ENCODE results near the gene TRMT2B.
"Not testable (repeated sequence)": the region's sequence is repeated elsewhere in the genome, so short reads cannot be mapped to it uniquely, and the experiment has no call there.

The TRMT2B gene

DNA sequence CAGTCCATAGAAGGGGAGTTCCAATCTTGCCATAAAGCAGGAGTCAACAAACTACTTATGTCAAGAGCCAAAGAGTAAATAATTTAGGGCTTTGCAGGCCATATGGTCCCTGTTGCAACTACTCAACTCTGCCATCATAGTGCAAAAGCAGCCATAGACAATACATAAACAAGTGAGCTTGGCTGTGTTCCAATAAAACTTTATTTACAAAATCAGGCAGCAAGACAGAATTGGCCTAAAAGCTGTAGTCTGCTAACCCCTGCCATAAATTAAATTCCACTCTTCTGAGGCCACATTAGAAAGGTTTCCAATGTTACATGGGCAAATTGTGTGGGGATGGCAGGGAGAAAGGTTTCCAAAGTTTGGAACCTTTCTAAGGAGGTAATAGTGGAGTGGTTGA is 14.7 kb downstream of the TRMT2B start:
- no peak overlapping the region for H3K4me3 ChIP-seq (ENCODE audit: low read depth, low read length)
- DNase-seq (ENCODE audit: low read depth) = no peak
- TF ChIP-seq, protein P1, sequence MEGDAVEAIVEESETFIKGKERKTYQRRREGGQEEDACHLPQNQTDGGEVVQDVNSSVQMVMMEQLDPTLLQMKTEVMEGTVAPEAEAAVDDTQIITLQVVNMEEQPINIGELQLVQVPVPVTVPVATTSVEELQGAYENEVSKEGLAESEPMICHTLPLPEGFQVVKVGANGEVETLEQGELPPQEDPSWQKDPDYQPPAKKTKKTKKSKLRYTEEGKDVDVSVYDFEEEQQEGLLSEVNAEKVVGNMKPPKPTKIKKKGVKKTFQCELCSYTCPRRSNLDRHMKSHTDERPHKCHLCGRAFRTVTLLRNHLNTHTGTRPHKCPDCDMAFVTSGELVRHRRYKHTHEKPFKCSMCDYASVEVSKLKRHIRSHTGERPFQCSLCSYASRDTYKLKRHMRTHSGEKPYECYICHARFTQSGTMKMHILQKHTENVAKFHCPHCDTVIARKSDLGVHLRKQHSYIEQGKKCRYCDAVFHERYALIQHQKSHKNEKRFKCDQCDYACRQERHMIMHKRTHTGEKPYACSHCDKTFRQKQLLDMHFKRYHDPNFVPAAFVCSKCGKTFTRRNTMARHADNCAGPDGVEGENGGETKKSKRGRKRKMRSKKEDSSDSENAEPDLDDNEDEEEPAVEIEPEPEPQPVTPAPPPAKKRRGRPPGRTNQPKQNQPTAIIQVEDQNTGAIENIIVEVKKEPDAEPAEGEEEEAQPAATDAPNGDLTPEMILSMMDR (IDR thresholded peaks at IDR 0.05; ENCODE audit: control insufficient read depth, extremely low read depth, insufficient read depth) = no peak

DNA sequence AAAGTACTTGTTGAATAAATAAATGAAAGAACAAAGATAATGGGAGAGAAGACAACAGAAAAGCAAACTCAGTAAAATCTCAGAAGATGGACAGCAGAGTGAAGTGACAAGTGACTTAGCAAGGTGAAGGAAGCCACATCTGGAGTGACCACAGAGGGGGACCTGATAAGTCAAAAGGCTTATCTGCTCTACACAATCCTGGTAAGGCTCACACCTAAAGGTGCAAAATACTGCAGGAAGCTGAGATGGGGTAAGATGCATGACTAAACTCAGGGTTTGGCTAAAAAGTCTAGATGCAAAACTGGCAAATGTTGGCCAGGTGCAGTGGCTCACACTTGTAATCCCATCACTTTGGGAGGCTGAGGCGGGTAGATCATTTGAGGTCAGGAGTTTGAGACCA is 22.2 kb downstream of the TRMT2B start:
- H3K4me3 ChIP-seq (ENCODE audit: low read depth, low read length) = no peak overlapping the region
- TF ChIP-seq, protein P1 (IDR thresholded peaks at IDR 0.05; ENCODE audit: control insufficient read depth, extremely low read depth, insufficient read depth) = no peak
- no peak for DNase-seq (ENCODE audit: low read depth)

DNA sequence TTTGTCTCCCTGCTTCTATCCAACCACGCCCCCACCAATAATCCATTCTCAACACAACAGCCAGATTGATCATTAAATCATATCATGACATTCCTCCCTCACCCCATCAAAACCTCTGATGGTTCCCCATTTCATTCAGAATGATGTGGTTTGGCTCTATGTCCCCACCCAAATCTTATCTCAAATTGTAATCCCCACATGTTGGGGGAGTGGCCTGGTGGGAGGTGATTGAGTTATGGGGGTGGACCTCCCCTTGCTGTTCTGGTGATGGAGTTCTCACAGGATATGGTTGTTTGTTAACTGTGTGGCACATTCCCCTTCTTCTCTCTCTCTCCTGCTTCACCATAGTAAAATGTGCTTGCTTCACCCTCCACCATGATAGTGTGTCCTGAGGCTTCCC is 23.3 kb downstream of the TRMT2B start:
- DNase-seq (ENCODE audit: low read depth) = no peak
- H3K4me3 ChIP-seq (ENCODE audit: low read depth, low read length) = no peak overlapping the region
- TF ChIP-seq, protein P1 (IDR thresholded peaks at IDR 0.05; ENCODE audit: control insufficient read depth, extremely low read depth, insufficient read depth) = no peak

DNA sequence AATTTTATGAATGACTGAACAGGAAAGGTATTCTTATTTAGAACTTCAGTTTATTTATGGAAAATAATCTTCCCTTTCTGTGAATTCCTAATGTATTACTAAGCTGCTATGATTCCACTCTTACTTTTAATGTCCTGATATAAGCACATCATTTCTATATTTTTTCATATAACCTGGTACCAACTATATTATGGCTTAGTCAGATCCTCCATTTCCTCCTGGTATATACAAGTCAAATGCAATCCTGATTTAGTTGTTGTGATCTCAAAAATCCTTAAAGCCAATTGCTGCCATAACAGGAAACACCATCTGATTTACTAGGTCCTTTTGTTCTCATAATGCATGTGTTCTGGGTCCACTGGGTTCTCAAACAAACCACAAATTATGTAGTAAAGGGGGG is 26.8 kb downstream of the TRMT2B start:
- no peak for DNase-seq (ENCODE audit: low read depth)
- TF ChIP-seq, protein P1 (IDR thresholded peaks at IDR 0.05; ENCODE audit: control insufficient read depth, extremely low read depth, insufficient read depth) = no peak
- H3K4me3 ChIP-seq (ENCODE audit: low read depth, low read length) = no peak overlapping the region

DNA sequence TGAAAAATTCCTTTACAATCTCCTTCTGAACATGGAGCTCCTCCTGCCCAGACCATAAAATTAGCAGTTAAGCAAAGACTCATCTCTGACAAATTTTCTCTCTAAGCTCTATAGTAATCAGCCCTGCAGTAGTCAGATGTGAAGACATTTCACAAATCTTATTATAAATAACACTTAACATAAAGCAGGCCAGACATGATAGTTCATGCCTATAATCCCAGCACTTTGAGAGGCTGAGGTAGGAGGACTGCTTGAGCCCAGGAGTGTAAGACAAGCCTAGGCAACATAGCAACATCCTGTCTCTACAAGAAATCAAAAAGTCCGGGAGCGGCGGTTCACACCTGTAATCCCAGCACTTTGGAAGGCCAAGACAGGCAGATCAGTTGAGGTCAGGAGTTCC is 29.9 kb downstream of the TRMT2B start:
- H3K4me3 ChIP-seq (ENCODE audit: low read depth, low read length) = no peak overlapping the region
- no peak for DNase-seq (ENCODE audit: low read depth)
- TF ChIP-seq, protein P1 (IDR thresholded peaks at IDR 0.05; ENCODE audit: control insufficient read depth, extremely low read depth, insufficient read depth) = no peak

DNA sequence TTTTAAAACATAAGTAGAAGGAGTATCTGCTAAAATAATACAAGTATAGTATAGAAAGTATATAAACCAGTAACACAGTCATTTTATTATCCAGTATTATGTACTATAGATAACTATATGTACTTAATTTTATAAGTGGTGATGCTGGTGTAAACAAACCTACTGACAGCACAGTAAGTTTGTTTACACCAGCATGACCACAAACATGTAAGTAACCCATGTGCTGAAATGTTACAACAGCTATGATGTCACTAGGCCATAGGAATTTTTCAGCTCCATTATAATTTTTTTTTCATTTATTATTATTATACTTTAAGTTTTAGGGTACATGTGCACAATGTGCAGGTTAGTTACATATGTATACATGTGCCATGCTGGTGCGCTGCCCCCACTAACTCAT is 39.9 kb downstream of the TRMT2B start:
- H3K4me3 ChIP-seq (ENCODE audit: low read depth, low read length); DNase-seq (ENCODE audit: low read depth): not testable (repeated sequence)

DNA sequence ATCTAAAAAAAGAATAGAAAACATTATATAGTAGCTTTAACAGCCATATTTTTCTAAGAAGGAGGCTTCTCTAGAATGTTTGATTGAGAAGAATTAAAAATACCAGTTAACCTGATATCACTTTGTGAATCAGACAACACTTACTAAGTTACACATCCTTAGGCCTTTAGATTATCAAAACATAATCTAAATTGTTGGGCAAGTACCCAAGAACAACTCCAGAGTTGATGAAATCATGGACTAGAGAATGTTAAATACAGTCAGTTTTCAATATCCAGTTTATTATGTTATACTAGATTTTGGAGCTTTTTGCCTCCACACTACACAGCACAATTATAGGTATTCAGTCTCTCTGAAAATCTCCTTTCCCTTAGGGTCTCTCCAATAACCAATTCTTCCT is 42.8 kb downstream of the TRMT2B start:
- TF ChIP-seq, protein P1 (IDR thresholded peaks at IDR 0.05; ENCODE audit: control insufficient read depth, extremely low read depth, insufficient read depth) = no peak
- no peak overlapping the region for H3K4me3 ChIP-seq (ENCODE audit: low read depth, low read length)
- DNase-seq (ENCODE audit: low read depth) = no peak

DNA sequence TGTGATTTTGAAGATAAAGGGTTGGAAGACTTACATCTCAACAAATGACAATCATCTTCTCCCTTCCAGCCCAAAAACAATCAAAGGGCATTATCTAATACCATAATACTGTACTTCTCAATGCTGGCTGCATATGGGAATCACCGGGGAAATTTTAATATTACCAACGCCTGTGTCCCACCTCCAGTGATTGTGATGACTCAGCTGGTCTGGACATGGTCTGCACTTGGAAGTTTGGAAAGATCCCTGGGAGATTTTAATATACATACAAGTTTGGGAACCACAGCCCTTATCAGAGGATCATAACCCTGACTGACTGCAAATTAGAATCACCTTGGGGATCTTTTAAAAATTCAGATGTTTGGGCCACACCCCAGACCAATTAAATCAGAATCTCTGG is 52.5 kb downstream of the TRMT2B start:
- DNase-seq (ENCODE audit: low read depth) = no peak
- TF ChIP-seq, protein P1 (IDR thresholded peaks at IDR 0.05; ENCODE audit: control insufficient read depth, extremely low read depth, insufficient read depth) = no peak
- H3K4me3 ChIP-seq (ENCODE audit: low read depth, low read length) = no peak overlapping the region
